HCT116 (cell line): ENCODE data around the gene GLP2R. TPM values are rescaled to one million over a fixed set of nuclear protein-coding genes. Genes with fewer than 3 reads are reported as not detected.

ENCODE experiments used
- ATAC-seq: fragments of 200-7000 bp; cut with Tn5 transposase; 2 replicates; pipeline ENCODE4 v1.9.1; 2020; ENCODE audit warnings: mild to moderate bottlenecking, moderate library complexity
- BruUV-seq: library from RNA; stranded (reverse); fragments of 400-500 nt; replicated peaks from 2 replicates; lab custom pipeline; 2021; lab: Mats Ljungman, UMichigan
- CTCF ChIA-PET: fragments of 300-600 bp; sonication (Branson Sonifier 250); formaldehyde crosslinking; loops from one replicate; lab custom pipeline; 2021; ENCODE audit warnings: antibody characterized with exemption; lab: Charles Lee
- POLR2A ChIA-PET: fragments of 300-600, 350-600 bp; sonication (Branson Sonifier 250); formaldehyde crosslinking; loops from one replicate; lab custom pipeline; 2021; ENCODE audit warnings: antibody characterized with exemption; lab: Charles Lee
- RAD21 ChIA-PET, 2 experiments: fragments of 300-600 bp; sonication (Branson Sonifier 250); formaldehyde crosslinking; loops; one replicate each; lab custom pipeline; 2023; ENCODE audit warnings: low total read pairs in 2 of 2; ENCODE audit not compliant: uncharacterized antibody in 2 of 2, unreplicated experiment in 2 of 2, low non-redundant PET in 1 of 2; lab: Charles Lee
- DNase-seq: peaks from one replicate; pipeline ENCODE4 v3.0.0-alpha.2; 2010; ENCODE audit warnings: low read depth, low spot score
- H2AFZ ChIP-seq: fragments of 200-600 bp; shearing (Covaris generic), sonication (generic); 2 replicates; pipeline ENCODE4 v1.6.1; 2017; ENCODE audit warnings: low read depth, mixed run types, mixed read lengths, antibody characterized with exemption, low read length; ENCODE audit not compliant: poor library complexity, severe bottlenecking
- H3K27ac ChIP-seq: 2 replicates; pipeline ENCODE4 v1.5.1; 2012; ENCODE audit warnings: low read depth, low read length
- H3K27me3 ChIP-seq: fragments of 200-600 bp; sonication (generic); 2 replicates; pipeline ENCODE4 v1.6.1; 2016; ENCODE audit warnings: mixed run types, low read length, mixed read lengths; ENCODE audit not compliant: insufficient read depth
- H3K36me3 ChIP-seq, 2 experiments: fragments of 200-500 bp in 1 of 2; fragments of 200-600 bp in 1 of 2; sonication (Bioruptor generic) in 1 of 2; sonication (generic) in 1 of 2; 2 replicates each; pipeline versions ENCODE4 v1.5.1 to v1.6.1; 2014 to 2016; ENCODE audit warnings: low read length in 2 of 2, inconsistent platforms in 1 of 2, mixed read lengths in 1 of 2, mixed run types in 1 of 2; ENCODE audit not compliant: insufficient read depth in 2 of 2, control insufficient read depth in 1 of 2
- H3K4me1 ChIP-seq, 2 experiments: fragments of 200-600 bp in 1 of 2; sonication (generic) in 1 of 2; 2 replicates each; pipeline versions ENCODE4 v1.5.1 to v1.6.1; 2012 to 2017; ENCODE audit warnings: low read length in 2 of 2, inconsistent platforms in 1 of 2, mild to moderate bottlenecking in 1 of 2, mixed read lengths in 1 of 2, mixed run types in 1 of 2, moderate library complexity in 1 of 2; ENCODE audit not compliant: insufficient read depth in 2 of 2, control insufficient read depth in 1 of 2
- H3K4me2 ChIP-seq: fragments of 200-600 bp; sonication (generic); 2 replicates; pipeline ENCODE4 v1.6.1; 2017; ENCODE audit warnings: mixed run types, low read length, mixed read lengths
- H3K4me3 ChIP-seq, 2 experiments: fragments of 200-600 bp in 1 of 2; sonication (generic) in 1 of 2; replicated peaks in 1 of 2; 2 replicates each; pipeline ENCODE4 v1.5.1; 2011 to 2016; ENCODE audit warnings: low read length in 2 of 2, control low read depth in 1 of 2, low read depth in 1 of 2, mild to moderate bottlenecking in 1 of 2, mixed read lengths in 1 of 2, mixed run types in 1 of 2
- H3K79me2 ChIP-seq: fragments of 200-600 bp; sonication (generic); 2 replicates; pipeline ENCODE4 v1.6.1; 2017; ENCODE audit warnings: mild to moderate bottlenecking, mixed run types, low read length, moderate library complexity, mixed read lengths; ENCODE audit not compliant: insufficient read depth
- H3K9ac ChIP-seq: fragments of 200-600 bp; sonication (generic); 2 replicates; pipeline ENCODE4 v1.6.1; 2016; ENCODE audit warnings: low read length, mixed read lengths
- H3K9me2 ChIP-seq: fragments of 200-600 bp; sonication (generic), shearing (Covaris generic); 2 replicates; pipeline ENCODE4 v1.6.1; 2017; ENCODE audit warnings: mixed run types, mild to moderate bottlenecking, moderate library complexity; ENCODE audit not compliant: insufficient read depth
- H3K9me3 ChIP-seq, 2 experiments: fragments of 200-500 bp in 1 of 2; fragments of 200-600 bp in 1 of 2; sonication (Bioruptor generic) in 1 of 2; sonication (generic) in 1 of 2; 2 replicates each; pipeline ENCODE4 v1.6.1; 2014 to 2017; ENCODE audit warnings: low read length in 2 of 2, mixed read lengths in 2 of 2, inconsistent platforms in 1 of 2, low read depth in 1 of 2, mild to moderate bottlenecking in 1 of 2, mixed run types in 1 of 2, moderate library complexity in 1 of 2; ENCODE audit not compliant: control insufficient read depth in 1 of 2, insufficient read depth in 1 of 2
- H4K20me1 ChIP-seq: fragments of 200-600 bp; sonication (generic), shearing (Covaris generic); 2 replicates; pipeline ENCODE4 v1.6.1; 2017; ENCODE audit warnings: mixed run types, mild to moderate bottlenecking, moderate library complexity; ENCODE audit not compliant: insufficient read depth
- ATF3 ChIP-seq: IDR thresholded peaks from 2 replicates; pipeline ENCODE4 v1.6.1; 2012
- CBX3 ChIP-seq: IDR thresholded peaks from 2 replicates; pipeline ENCODE4 v1.6.1; 2012; ENCODE audit warnings: low read depth
- CEBPB ChIP-seq: IDR thresholded peaks from 2 replicates; pipeline ENCODE4 v1.6.1; 2012; ENCODE audit warnings: low read depth
- CTCF ChIP-seq, 3 experiments: fragments of 200-600 bp in 1 of 3; sonication (generic) in 1 of 3; IDR thresholded peaks in 2 of 3; conservative IDR thresholded peaks in 1 of 3; 2 replicates each; pipeline ENCODE4 v1.5.1; 2012 to 2017; ENCODE audit warnings: low read depth in 2 of 3, low read length in 2 of 3, antibody characterized with exemption in 1 of 3, borderline replicate concordance in 1 of 3, control low read depth in 1 of 3, mild to moderate bottlenecking in 1 of 3, mixed read lengths in 1 of 3, mixed run types in 1 of 3, moderate library complexity in 1 of 3; ENCODE audit not compliant: insufficient read depth in 1 of 3
- EGR1 ChIP-seq: IDR thresholded peaks from 2 replicates; pipeline ENCODE4 v1.6.1; 2012; ENCODE audit warnings: low read depth
- ELF1 ChIP-seq: IDR thresholded peaks from 2 replicates; pipeline ENCODE4 v1.6.1; 2012; ENCODE audit warnings: low read depth, borderline replicate concordance
- EZH2 ChIP-seq: fragments of 200-600 bp; sonication (generic); IDR thresholded peaks from 2 replicates; pipeline ENCODE4 v1.6.1; 2017; ENCODE audit warnings: antibody characterized with exemption, mixed run types
- EZH2phosphoT487 ChIP-seq: fragments of 200-600 bp; IDR thresholded peaks from 2 replicates; pipeline ENCODE4 v1.6.1; 2018; ENCODE audit warnings: antibody characterized with exemption, borderline replicate concordance
- FOSL1 ChIP-seq: IDR thresholded peaks from 2 replicates; pipeline ENCODE4 v1.6.1; 2012; ENCODE audit warnings: low read depth
- JUND ChIP-seq: IDR thresholded peaks from 2 replicates; pipeline ENCODE4 v1.6.1; 2012
- MAX ChIP-seq: IDR thresholded peaks from 2 replicates; pipeline ENCODE4 v1.6.1; 2012
- POLR2A ChIP-seq: IDR thresholded peaks from 2 replicates; pipeline ENCODE4 v1.7.0; 2011; ENCODE audit warnings: borderline replicate concordance; ENCODE audit not compliant: insufficient read depth, insufficient read length; ENCODE audit errors: extremely low read depth
- POLR2AphosphoS5 ChIP-seq: IDR thresholded peaks from 2 replicates; pipeline ENCODE4 v1.6.1; 2011; ENCODE audit warnings: mild to moderate bottlenecking, low read depth, low read length, moderate library complexity
- RAD21 ChIP-seq: IDR thresholded peaks from 2 replicates; pipeline ENCODE4 v1.6.1; 2012; ENCODE audit warnings: low read depth, mild to moderate bottlenecking
- REST ChIP-seq: IDR thresholded peaks from 2 replicates; pipeline ENCODE4 v1.6.1; 2012; ENCODE audit warnings: low read depth
- SIN3A ChIP-seq: IDR thresholded peaks from 2 replicates; pipeline ENCODE4 v1.6.1; 2012; ENCODE audit warnings: low read depth
- SP1 ChIP-seq: IDR thresholded peaks from 2 replicates; pipeline ENCODE4 v1.6.1; 2012; ENCODE audit warnings: low read depth
- SRF ChIP-seq: IDR thresholded peaks from 2 replicates; pipeline ENCODE4 v1.6.1; 2012; ENCODE audit warnings: low read depth
- TCF7L2 ChIP-seq: IDR thresholded peaks from 2 replicates; pipeline ENCODE4 v1.7.0; 2011; ENCODE audit warnings: borderline replicate concordance, inconsistent platforms; ENCODE audit not compliant: insufficient read depth, insufficient read length; ENCODE audit errors: extremely low read depth
- ZBTB33 ChIP-seq: IDR thresholded peaks from 2 replicates; pipeline ENCODE4 v1.6.1; 2011; ENCODE audit warnings: mild to moderate bottlenecking, low read length, moderate library complexity; ENCODE audit not compliant: insufficient replicate concordance; ENCODE audit errors: extremely low read depth
- ZFX ChIP-seq: fragments of 450-650 bp; IDR thresholded peaks from 2 replicates; pipeline ENCODE4 v1.6.1; 2017
- ZNF274 ChIP-seq: fragments of 200-500 bp; sonication (Bioruptor generic); IDR thresholded peaks from 2 replicates; pipeline ENCODE4 v1.6.1; 2014; ENCODE audit warnings: mild to moderate bottlenecking, low read depth, low read length, inconsistent platforms
- intact Hi-C: fragments of 100-400 bp; cut with micrococcal nuclease; formaldehyde crosslinking; loops from 2 replicates; pipeline ENCODE4 v1.10.0; 2022
- total RNA-seq: library from RNA; stranded (reverse); gene quantifications from one replicate; pipeline ENCODE4 v1.2.1, GENCODE V29; 2021; ENCODE audit not compliant: unreplicated experiment

The GLP2R gene
- total RNA-seq, 1 experiment from 2014 or later: not detected

GRCh38 chr17:9880582-9880999 is 54.9 kb downstream of the GLP2R start:
- peak; percentile 7 for DNase-seq

More at GRCh38 chr17:9880582-9880999, 54.9 kb downstream of the GLP2R start:
- no peak overlapping the region for H3K4me2 ChIP-seq
- TF ChIP-seq FOSL1: peak; percentile 39; the same call in 1 of the 2 replicates
- TF ChIP-seq EGR1: no peak
- TF ChIP-seq SP1: peak; percentile 30; the same call in 1 of the 2 replicates
- no peak for TF ChIP-seq ZFX
- no peak for TF ChIP-seq MAX
- TF ChIP-seq CEBPB: no peak
- TF ChIP-seq CBX3: no peak
- TF ChIP-seq POLR2AphosphoS5: no peak
- no peak for TF ChIP-seq ELF1
- TF ChIP-seq RAD21: no peak
- TF ChIP-seq REST: no peak
- no peak for TF ChIP-seq EZH2
- TF ChIP-seq EZH2phosphoT487: no peak
- no peak for TF ChIP-seq SRF
- TF ChIP-seq ATF3: no peak
- no peak for TF ChIP-seq POLR2A
- TF ChIP-seq ZBTB33: no peak
- no peak for TF ChIP-seq SIN3A
- TF ChIP-seq CTCF (IDR thresholded peaks at IDR 0.05 in 2 of 3, conservative IDR thresholded peaks at IDR 0.05 in 1 of 3; ENCODE audit: borderline replicate concordance in 1 of 3, insufficient read depth in 1 of 3, low read depth in 2 of 3, low read length in 2 of 3): no peak
- peak; percentile 41; the same call in 1 of the 2 replicates for TF ChIP-seq JUND
- no peak for TF ChIP-seq ZNF274
- no peak for TF ChIP-seq TCF7L2
- no peaks in the 10 kb centered on the region for H3K36me3 ChIP-seq
- RAD21 ChIA-PET: no interaction called here
- POLR2A ChIA-PET: no interaction called here
- H3K9ac ChIP-seq: no peak overlapping the region
- intact Hi-C loops: no loop called here
- no TSS peak for BruUV-seq
- H3K4me3 ChIP-seq: no peak overlapping the region
- peaks cover 0 to 10% of the 10 kb centered on the region in 2 experiments; a peak in 2 of 4 replicates for H3K4me1 ChIP-seq
- H3K9me3 ChIP-seq: peaks cover 6 to 16% of the 10 kb centered on the region in 2 experiments; a peak in 3 of 4 replicates
- CTCF ChIA-PET: interaction anchor here (2.4 kb wide), 1 partner anchor 9 kb away, joined by 16 read pairs; no protein-coding TSS in a partner anchor
- ATAC-seq: no peak
- no peak overlapping the region for H2AFZ ChIP-seq
- no peak overlapping the region for H3K27ac ChIP-seq
- no peaks in the 10 kb centered on the region for H4K20me1 ChIP-seq
- H3K9me2 ChIP-seq: no peaks in the 10 kb centered on the region
- no peaks in the 10 kb centered on the region for H3K79me2 ChIP-seq
- H3K27me3 ChIP-seq: no peaks in the 10 kb centered on the region
